ENCODE measurements around the gene ACAA2. TPM values are rescaled to one million over a fixed set of nuclear protein-coding genes. Genes with fewer than 3 reads are reported as not detected.

The ACAA2 gene
- total RNA-seq, 1 donor from 2014 or later: 287 TPM

GRCh38 chr18:49853436-49853835, 40.1 kb upstream of the ACAA2 start:
- H3K9me3 ChIP-seq (replicated peaks): no peaks in the 10 kb centered on the region
- TF ChIP-seq CTCF (IDR thresholded peaks at IDR 0.05; ENCODE audit: borderline replicate concordance): no peak
- intact Hi-C loops (cut with micrococcal nuclease): no loop called here
- peaks cover 30% of the 10 kb centered on the region for H3K27me3 ChIP-seq (ENCODE audit: low read depth)
- H3K36me3 ChIP-seq: no peaks in the 10 kb centered on the region
- DNase-seq: no peak
- H3K4me1 ChIP-seq: peaks cover under 1% of the 10 kb centered on the region
- no peak overlapping the region for H3K4me3 ChIP-seq
- no peak overlapping the region for H3K27ac ChIP-seq (replicated peaks)

GRCh38 chr18:49853011-49853410, 39.7 kb upstream of the ACAA2 start:
- H3K4me1 ChIP-seq: no peaks in the 10 kb centered on the region
- TF ChIP-seq CTCF (IDR thresholded peaks at IDR 0.05; ENCODE audit: borderline replicate concordance): no peak
- H3K4me3 ChIP-seq: no peak overlapping the region
- no peak for DNase-seq
- no peak overlapping the region for H3K27ac ChIP-seq (replicated peaks)
- H3K36me3 ChIP-seq: no peaks in the 10 kb centered on the region
- peaks cover 32% of the 10 kb centered on the region for H3K27me3 ChIP-seq (ENCODE audit: low read depth)
- no peaks in the 10 kb centered on the region for H3K9me3 ChIP-seq (replicated peaks)
- intact Hi-C loops (cut with micrococcal nuclease): no loop called here

GRCh38 chr18:49851624-49852023, 38.3 kb upstream of the ACAA2 start:
- H3K9me3 ChIP-seq (replicated peaks): no peaks in the 10 kb centered on the region
- H3K4me1 ChIP-seq: no peaks in the 10 kb centered on the region
- no peak overlapping the region for H3K27ac ChIP-seq (replicated peaks)
- intact Hi-C loops (cut with micrococcal nuclease): no loop called here
- TF ChIP-seq CTCF (IDR thresholded peaks at IDR 0.05; ENCODE audit: borderline replicate concordance): no peak
- H3K27me3 ChIP-seq (ENCODE audit: low read depth): peaks cover 45% of the 10 kb centered on the region
- H3K36me3 ChIP-seq: no peaks in the 10 kb centered on the region
- no peak overlapping the region for H3K4me3 ChIP-seq
- no peak for DNase-seq

GRCh38 chr18:49850636-49851035, 37.3 kb upstream of the ACAA2 start:
- intact Hi-C loops (cut with micrococcal nuclease): no loop called here
- DNase-seq: no peak

DNA sequence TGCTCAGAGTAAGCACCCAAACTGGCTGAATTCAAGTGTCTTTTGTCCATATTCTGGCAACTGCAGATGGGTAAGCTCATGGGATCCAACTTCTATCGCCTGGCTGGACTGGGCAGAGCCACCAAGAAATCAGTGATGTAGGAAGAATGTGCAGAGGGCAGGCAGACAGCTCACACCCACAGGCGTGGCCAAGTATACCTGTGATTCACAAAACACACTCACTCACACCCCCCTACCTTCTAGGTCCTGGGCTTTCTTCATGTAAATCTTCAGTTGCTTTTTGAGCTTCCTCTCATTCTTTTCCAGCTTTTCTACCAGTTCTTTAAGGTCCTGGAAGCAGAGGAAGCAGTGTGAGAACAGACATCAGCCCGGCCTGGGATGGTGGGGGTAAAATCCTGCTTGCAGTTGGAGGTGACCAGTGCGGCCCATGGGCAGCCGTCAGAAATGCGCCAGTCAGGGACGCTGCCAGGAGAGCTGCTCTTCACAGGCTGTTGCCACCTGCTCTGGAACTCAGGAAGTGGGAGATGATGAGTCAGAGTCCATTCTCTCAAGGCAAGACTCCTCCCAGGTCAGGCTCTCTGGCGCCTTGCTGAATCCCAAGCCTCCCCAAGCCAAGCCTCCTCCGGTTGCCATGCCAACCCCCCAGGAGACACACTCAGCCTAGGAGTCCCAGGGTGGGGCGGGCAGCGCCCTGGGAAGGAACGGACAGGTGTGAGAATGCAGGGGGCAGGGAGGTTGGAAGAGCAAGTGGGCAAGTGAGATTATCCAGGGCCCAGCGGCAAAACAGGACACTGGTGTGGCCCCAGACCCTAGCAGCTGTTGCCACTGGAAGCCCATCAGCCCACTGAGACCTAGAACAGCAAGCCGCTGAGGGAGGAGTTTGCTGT, 36.2 kb upstream of the ACAA2 start:
- Histone ChIP-seq H3K36me3 (no peaks in the 10 kb centered on the region), H3K27me3 (ENCODE audit: low read depth) (peaks cover 57% of the 10 kb centered on the region), H3K4me1 (no peaks in the 10 kb centered on the region), H3K9me3 (replicated peaks) (no peaks in the 10 kb centered on the region), H3K27ac (replicated peaks) (no peak overlapping the region), H3K4me3 (no peak overlapping the region)
- DNase-seq: peak; percentile 31
- no peak for TF ChIP-seq CTCF (IDR thresholded peaks at IDR 0.05; ENCODE audit: borderline replicate concordance)
- intact Hi-C loops (cut with micrococcal nuclease): no loop called here

More at GRCh38 chr18:49850636-49851035, 37.3 kb upstream of the ACAA2 start:
- Histone ChIP-seq H3K9me3 (replicated peaks) (no peaks in the 10 kb centered on the region), H3K27me3 (ENCODE audit: low read depth) (peaks cover 55% of the 10 kb centered on the region), H3K4me3 (no peak overlapping the region), H3K4me1 (no peaks in the 10 kb centered on the region), H3K36me3 (no peaks in the 10 kb centered on the region), H3K27ac (replicated peaks) (no peak overlapping the region)
- TF ChIP-seq CTCF (IDR thresholded peaks at IDR 0.05; ENCODE audit: borderline replicate concordance): no peak

Measured in left ventricle myocardium inferior (tissue), 1 donor.